Right lobe of liver (tissue), 6 donors: ENCODE results near the gene OAS3. TPM values are rescaled to one million over a fixed set of nuclear protein-coding genes. Genes with fewer than 3 reads are reported as not detected.
"Not testable (repeated sequence)": the region's sequence is repeated elsewhere in the genome, so short reads cannot be mapped to it uniquely, and the experiment has no call there.

Source experiments
- ATAC-seq, 4 donors: fragments of 200-7000 bp; cut with Tn5 transposase; one replicate each; pipeline ENCODE4 v1.9.1; 2020; ENCODE audit warnings: mild to moderate bottlenecking in 4 of 4, moderate library complexity in 4 of 4
- DNase-seq, 3 donors: peaks; one replicate each; pipeline ENCODE4 v3.0.0-alpha.2; 2020
- H3K27ac ChIP-seq, 3 donors: fragments of 200-600 bp; one replicate each; pipeline ENCODE4 v1.8.0; 2022
- H3K27me3 ChIP-seq, 2 donors: fragments of 200-600 bp; one replicate each; pipeline ENCODE4 v1.8.0; 2022
- H3K36me3 ChIP-seq, 4 donors: fragments of 200-600 bp; sonication (generic) in 1 of 4; one replicate each; pipeline versions ENCODE4 v1.5.1 to v1.8.0; 2017 to 2022; ENCODE audit warnings: control low read depth in 1 of 4
- H3K4me1 ChIP-seq, 4 donors: fragments of 200-600 bp; sonication (generic) in 1 of 4; one replicate each; pipeline versions ENCODE4 v1.5.1 to v1.8.0; 2017 to 2022; ENCODE audit warnings: control low read depth in 1 of 4
- H3K4me3 ChIP-seq, 3 donors: fragments of 200-600 bp; one replicate each; pipeline ENCODE4 v1.8.0; 2022
- H3K9me3 ChIP-seq, 4 donors: fragments of 200-600 bp; sonication (generic) in 1 of 4; one replicate each; pipeline versions ENCODE4 v1.5.1 to v1.8.0; 2017 to 2022; ENCODE audit warnings: control low read depth in 1 of 4
- CTCF ChIP-seq, 4 donors: fragments of 200-600 bp in 3 of 4; fragments of 450-650 bp in 1 of 4; IDR thresholded peaks; one replicate each; pipeline versions ENCODE4 v1.5.1 to v1.8.0; 2016 to 2022; ENCODE audit warnings: antibody characterized with exemption in 4 of 4, mild to moderate bottlenecking in 2 of 4
- POLR2A ChIP-seq: fragments of 450-650 bp; IDR thresholded peaks from one replicate; pipeline ENCODE4 v1.6.1; 2017; ENCODE audit warnings: antibody characterized with exemption, mild to moderate bottlenecking
- WGBS: methylation state at CpG from one replicate; pipeline ENCODE4 v1.1.6; 2018; ENCODE audit warnings: low coverage, low lambda C conversion rate; ENCODE audit not compliant: insufficient coverage; ENCODE audit errors: missing lambda C conversion rate; 5-methylcytosine and 5-hydroxymethylcytosine counted together
- intact Hi-C, 2 donors: fragments of 100-400 bp; cut with DNase I; formaldehyde crosslinking; loops; one replicate each; pipeline versions ENCODE4 v1.11.2 to v1.14.1; 2022
- total RNA-seq, 6 experiments: library from RNA; depleted of rRNA in 2 of 6; stranded (reverse); fragments of >200 nt in 2 of 6; fragmentation: NEBNext Ultra II Directional in 3 of 6; extraction: Animal tissue kit (Norgen Biotek cat#: 25700) in 3 of 6; gene quantifications; one replicate each; pipeline versions ENCODE4 v1.1.0 to v1.2.4, GENCODE V29; 2016 to 2023
- donor health status: DM: no; HTN: yes; CAD: no.
- donor health status: DM: no; HTN: no; CAD: no.
- donor health status: DM: no; HTN: no; CAD: no.
- donor health status: DM: no; HTN: yes; CAD: no.
- donor health status: DM: no; HTN: yes; CAD: no.

Gene OAS3
- total RNA-seq, 6 experiments from 2014 or later, result 4.4 to 10.2 (median 7.2) TPM

GRCh38 chr12:112919121-112919520, 19.2 kb upstream of the OAS3 start:
- no peak overlapping the region for H3K4me3 ChIP-seq

GRCh38 chr12:112924986-112925385, 13.3 kb upstream of the OAS3 start:
- 13% methylated on average over 6 of the region's 7 CpGs for WGBS
- H3K27me3 ChIP-seq, result no peaks in the 10 kb centered on the region
- H3K36me3 ChIP-seq, result peaks cover 0 to 2% (median 0%) of the 10 kb centered on the region in 4 donors
- intact Hi-C loops, result no loop called here
- peaks cover 0 to 9% (median 3%) of the 10 kb centered on the region in 4 donors for H3K4me1 ChIP-seq
- peak overlapping the region; percentile 43 to 63 (median 58) for H3K27ac ChIP-seq
- no peak for TF ChIP-seq POLR2A
- TF ChIP-seq CTCF (IDR thresholded peaks at IDR 0.05), result no peak
- ATAC-seq (peak; percentile 80 to 90 (median 88)), DNase-seq (no peak)
- H3K4me3 ChIP-seq, result peak overlapping the region; percentile 14 to 37 (median 23)
- no peaks in the 10 kb centered on the region for H3K9me3 ChIP-seq

More at GRCh38 chr12:112919121-112919520, 19.2 kb upstream of the OAS3 start:
- Histone ChIP-seq H3K9me3 (no peaks in the 10 kb centered on the region), H3K36me3 (peaks cover 0 to 37% (median 11%) of the 10 kb centered on the region in 4 donors), H3K27me3 (no peaks in the 10 kb centered on the region), H3K4me1 (peaks cover 0 to 10% (median 2%) of the 10 kb centered on the region in 4 donors), H3K27ac (no peak overlapping the region)
- intact Hi-C loops, result no loop called here
- DNase-seq (no peak), ATAC-seq (no peak)
- 100% methylated on average over 1 of the region's 6 CpGs for WGBS
- TF ChIP-seq POLR2A (no peak), CTCF (IDR thresholded peaks at IDR 0.05) (no peak)

- H3K9me3 ChIP-seq, H3K27ac ChIP-seq, H3K4me1 ChIP-seq, intact Hi-C loops, H3K4me3 ChIP-seq, H3K36me3 ChIP-seq, H3K27me3 ChIP-seq, DNase-seq, ATAC-seq: not testable (repeated sequence)
- WGBS, result 60% methylated on average over 6 of the region's 7 CpGs
Measured at GRCh38 chr12:112926416-112927033, 11.7 kb upstream of the OAS3 start.

GRCh38 chr12:112927475-112927874, 10.8 kb upstream of the OAS3 start:
- Histone ChIP-seq H3K36me3 (no peaks in the 10 kb centered on the region), H3K27me3 (no peaks in the 10 kb centered on the region), H3K9me3 (no peaks in the 10 kb centered on the region), H3K4me3 (no peak overlapping the region), H3K27ac (no peak overlapping the region), H3K4me1 (peaks cover 0 to 9% (median 3%) of the 10 kb centered on the region in 4 donors)
- intact Hi-C loops, result no loop called here
- WGBS, result 65% methylated on average over 3 of the region's 3 CpGs
- ATAC-seq (no peak), DNase-seq (no peak)
- TF ChIP-seq POLR2A (no peak), CTCF (IDR thresholded peaks at IDR 0.05) (no peak)

- no peaks in the 10 kb centered on the region for H3K9me3 ChIP-seq
- H3K27ac ChIP-seq, result no peak overlapping the region
- WGBS, result 63% methylated on average over 1 of the region's 2 CpGs
- intact Hi-C loops, result no loop called here
- no peaks in the 10 kb centered on the region for H3K27me3 ChIP-seq
- H3K4me3 ChIP-seq, result no peak overlapping the region
- TF ChIP-seq CTCF (IDR thresholded peaks at IDR 0.05), result no peak
- TF ChIP-seq POLR2A, result no peak
- DNase-seq (no peak), ATAC-seq (no peak)
- H3K4me1 ChIP-seq, result peaks cover 0 to 9% (median 3%) of the 10 kb centered on the region in 4 donors
- no peaks in the 10 kb centered on the region for H3K36me3 ChIP-seq
Measured at GRCh38 chr12:112927925-112928324, 10.3 kb upstream of the OAS3 start.
